ENCODE data around the gene MINDY4. TPM values are rescaled to one million over a fixed set of nuclear protein-coding genes. Genes with fewer than 3 reads are reported as not detected.

MINDY4 gene
- total and polyA plus RNA-seq, 10 of the 15 experiments (the other 5 are each of a cell fraction or from before 2014, with no cell fraction given): 0.10 to 0.90 (median 0.40) TPM

- BruUV-seq (replicated peaks): no TSS peak
- Histone ChIP-seq H3K27me3 (replicated peaks in 1 of 2; ENCODE audit: control insufficient read depth in 2 of 2, insufficient read depth in 2 of 2, low read length in 1 of 2) (no peaks in the 10 kb centered on the region), H3K4me2 (ENCODE audit: control insufficient read depth, insufficient read depth) (no peak overlapping the region), H3K9ac (ENCODE audit: control insufficient read depth, insufficient read depth, low read length) (no peak overlapping the region), H3K36me3 (ENCODE audit: control insufficient read depth in 2 of 2, insufficient read depth in 2 of 2, low read length in 1 of 2) (no peaks in the 10 kb centered on the region), H3K79me2 (ENCODE audit: control insufficient read depth, insufficient read depth, low read length) (no peaks in the 10 kb centered on the region), H4K20me1 (ENCODE audit: control insufficient read depth, insufficient read depth) (no peaks in the 10 kb centered on the region), H2AFZ (ENCODE audit: control insufficient read depth, low read depth, low read length) (no peak overlapping the region), H3K27ac (ENCODE audit: control insufficient read depth, insufficient read depth) (no peak overlapping the region), H3K4me3 (no peak overlapping the region), H3K9me3 (replicated peaks; ENCODE audit: control insufficient read depth, insufficient read depth, low read length) (no peaks in the 10 kb centered on the region), H3K4me1 (ENCODE audit: control insufficient read depth, insufficient read depth, low read length) (no peaks in the 10 kb centered on the region)
- POLR2A ChIA-PET: no interaction called here
- FAIRE-seq: no peak
- CTCF ChIA-PET: interaction anchor here (0.6 kb wide), 1 partner anchor 481 kb away, joined by 3 read pairs; no protein-coding TSS in a partner anchor
- intact Hi-C loops (cut with micrococcal nuclease; ENCODE audit: unreplicated experiment) (no loop called here), in situ Hi-C loops (cut with MboI) (no loop called here)
- SMC1A ChIA-PET (ENCODE audit: uncharacterized antibody, unreplicated experiment): no interaction called here
- TF ChIP-seq ATF7 (IDR thresholded peaks at IDR 0.05; ENCODE audit: low read depth) (no peak), CHD2 (IDR thresholded peaks at IDR 0.05; ENCODE audit: borderline replicate concordance, low read depth, low read length) (no peak), SREBF1 (IDR thresholded peaks at IDR 0.05; ENCODE audit: low read length) (no peak), MAX (IDR thresholded peaks at IDR 0.05; ENCODE audit: low read depth, low read length) (no peak), YY1 (IDR thresholded peaks at IDR 0.05; ENCODE audit: low read depth, low read length) (no peak), MYC (IDR thresholded peaks at IDR 0.05; ENCODE audit: insufficient read depth, insufficient read length, insufficient replicate concordance, low read length, severe bottlenecking) (no peak), MEF2A (IDR thresholded peaks at IDR 0.05; ENCODE audit: insufficient read depth, low read depth, low read length) (no peak), RB1 (IDR thresholded peaks at IDR 0.05; ENCODE audit: borderline replicate concordance) (no peak), STAT1 (conservative IDR thresholded peaks at IDR 0.05) (no peak), BCL3 (IDR thresholded peaks at IDR 0.05; ENCODE audit: borderline replicate concordance, insufficient read depth, low read depth, low read length, poor library complexity, severe bottlenecking) (no peak), USF1 (IDR thresholded peaks at IDR 0.05; ENCODE audit: borderline replicate concordance, extremely low read length, insufficient read depth, low read depth, low read length) (no peak)
- 49% methylated on average over 4 of the region's 4 CpGs for WGBS (ENCODE audit: insufficient coverage, insufficient replicate concordance, low lambda C conversion rate, missing lambda C conversion rate)
- RAD21 ChIA-PET (ENCODE audit: unreplicated experiment): interaction anchor here (1.1 kb wide), 1 partner anchor 67 kb away, joined by 3 read pairs; no protein-coding TSS in a partner anchor
- no peak for ATAC-seq
- no peak for DNase-seq (ENCODE audit: low read depth, low spot score)
Measured at GRCh38 chr7:30849565-30849964, 78.3 kb downstream of the MINDY4 start.
